Retinal pigment epithelial cell (primary cell): ENCODE results near the gene ERI3.

Experiments used
- DNase-seq: peaks from one replicate; pipeline ENCODE4 v3.0.0-alpha.2; 2010; ENCODE audit warnings: low read depth
- H3K4me3 ChIP-seq: 2 replicates; pipeline ENCODE4 v1.5.1; 2011; ENCODE audit warnings: mild to moderate bottlenecking, low read length, control low read depth, moderate library complexity
- CTCF ChIP-seq: conservative IDR thresholded peaks from 2 replicates; pipeline ENCODE4 v1.5.1; 2011; ENCODE audit warnings: low read depth, low read length, control low read depth, inconsistent platforms

ERI3 gene

GRCh38 chr1:44262816-44263567 is 92.1 kb downstream of the ERI3 start:
- TF ChIP-seq CTCF = no peak
- no peak for DNase-seq
- H3K4me3 ChIP-seq = no peak overlapping the region

- DNase-seq = no peak
- no peak for TF ChIP-seq CTCF
- H3K4me3 ChIP-seq = no peak overlapping the region
Observed at GRCh38 chr1:44262414-44262813, 92.6 kb downstream of the ERI3 start.

GRCh38 chr1:44261962-44262361 is 93.1 kb downstream of the ERI3 start:
- no peak overlapping the region for H3K4me3 ChIP-seq
- DNase-seq = no peak
- TF ChIP-seq CTCF = no peak

GRCh38 chr1:44261171-44261817 is 93.8 kb downstream of the ERI3 start:
- TF ChIP-seq CTCF = no peak
- H3K4me3 ChIP-seq = no peak overlapping the region
- DNase-seq = no peak

GRCh38 chr1:44260792-44261170 is 94.3 kb downstream of the ERI3 start:
- no peak for TF ChIP-seq CTCF
- DNase-seq = no peak
- no peak overlapping the region for H3K4me3 ChIP-seq

- TF ChIP-seq CTCF = no peak
- H3K4me3 ChIP-seq = no peak overlapping the region
- DNase-seq = no peak
Observed at GRCh38 chr1:44259090-44259489, 96.0 kb downstream of the ERI3 start.
